ENCODE measurements around the gene APBB1IP. TPM values are rescaled to one million over a fixed set of nuclear protein-coding genes. Genes with fewer than 3 reads are reported as not detected.
"Not testable (repeated sequence)": the region's sequence is repeated elsewhere in the genome, so short reads cannot be mapped to it uniquely, and the experiment has no call there.

APBB1IP gene
- total RNA-seq, 4 donors from 2014 or later, result 0.34 to 3.0 (median 2.3) TPM

DNA sequence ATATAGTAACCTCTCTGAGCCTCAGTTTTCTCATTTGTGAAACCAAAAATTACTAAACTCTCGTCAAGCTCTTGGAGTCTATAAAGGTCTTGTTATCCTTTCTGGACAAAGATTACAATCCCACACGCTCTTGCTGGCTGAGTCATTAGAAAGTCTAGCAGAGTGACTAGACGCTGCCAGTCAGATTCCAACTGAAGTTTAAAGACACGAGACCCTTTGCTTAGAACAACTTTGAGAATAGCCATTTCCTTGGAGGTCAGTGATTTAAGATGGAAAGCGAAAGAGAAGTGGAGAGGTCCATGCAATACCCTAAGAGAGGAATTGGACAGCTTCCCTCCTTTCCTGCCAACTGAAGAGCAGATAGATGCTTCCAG lies 119.5 kb downstream of the APBB1IP start:
- DNase-seq (ENCODE audit: low spot score in 2 of 2), result no peak
- no peak for TF ChIP-seq CTCF (IDR thresholded peaks at IDR 0.05)
- no peak for TF ChIP-seq POLR2A (IDR thresholded peaks at IDR 0.05)
- intact Hi-C loops (cut with DNase I; ENCODE audit: low total_unique reads), result loop anchor here (10.0 kb wide), 2 partner anchors 213 to 683 kb away; no protein-coding TSS in a partner anchor
- WGBS, 2 donors, result 48 to 54% methylated on average over 5 of the region's 5 CpGs
- no peak overlapping the region for H3K4me3 ChIP-seq (ENCODE audit: low read depth, poor library complexity, severe bottlenecking)

DNA sequence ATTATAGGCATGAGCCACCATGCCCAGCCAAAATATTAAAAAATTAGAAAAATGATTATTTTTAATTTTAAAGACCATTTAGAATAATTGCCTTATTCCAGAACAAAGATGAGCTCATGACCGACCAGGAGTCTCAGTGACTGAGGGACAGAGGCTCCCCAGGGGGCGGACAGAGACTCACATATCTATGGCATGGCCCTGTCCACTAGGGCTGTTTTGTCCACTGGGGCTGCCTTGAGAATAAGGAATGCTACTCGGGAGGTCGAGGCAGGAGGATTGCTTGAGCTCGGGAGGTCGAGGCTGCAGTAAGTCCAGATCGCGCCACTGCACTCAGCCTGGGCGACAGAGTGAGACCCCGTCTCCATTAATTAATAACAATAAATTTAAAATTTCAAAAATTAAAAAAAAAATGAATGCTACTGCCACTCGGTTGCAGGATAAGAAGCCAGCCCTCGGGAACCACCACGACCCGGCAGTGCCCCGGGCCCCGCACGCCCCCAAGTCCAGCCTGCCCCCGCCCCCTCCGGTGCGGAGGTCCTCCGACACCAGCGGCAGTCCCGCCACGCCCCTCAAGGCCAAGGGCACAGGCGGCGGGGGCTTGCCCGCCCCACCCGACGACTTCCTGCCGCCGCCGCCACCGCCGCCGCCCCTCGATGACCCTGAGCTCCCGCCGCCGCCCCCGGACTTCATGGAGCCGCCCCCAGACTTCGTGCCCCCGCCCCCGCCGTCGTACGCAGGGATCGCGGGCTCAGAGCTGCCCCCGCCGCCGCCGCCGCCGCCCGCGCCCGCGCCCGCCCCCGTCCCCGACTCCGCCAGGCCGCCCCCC lies 128.6 kb downstream of the APBB1IP start:
- DNase-seq (ENCODE audit: low spot score in 2 of 2), result no peak
- intact Hi-C loops (cut with DNase I; ENCODE audit: low total_unique reads), result no loop called here

DNA sequence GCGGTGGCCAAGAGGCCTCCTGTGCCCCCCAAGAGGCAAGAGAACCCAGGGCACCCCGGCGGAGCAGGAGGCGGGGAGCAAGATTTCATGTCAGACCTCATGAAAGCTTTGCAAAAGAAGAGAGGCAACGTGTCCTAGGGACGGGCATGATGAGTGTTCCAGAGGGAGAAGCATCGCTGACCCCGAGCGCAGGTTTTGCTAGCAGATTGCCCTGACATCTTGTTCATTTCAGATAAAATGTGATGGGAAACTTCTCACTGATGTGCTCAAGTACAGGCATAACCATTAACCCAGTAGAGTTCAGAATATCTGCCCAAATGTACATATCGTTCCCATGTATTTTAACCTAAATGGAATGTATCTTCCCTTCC lies 129.2 kb downstream of the APBB1IP start:
- no peak for TF ChIP-seq CTCF (IDR thresholded peaks at IDR 0.05)
- intact Hi-C loops (cut with DNase I; ENCODE audit: low total_unique reads), result no loop called here
- no peak overlapping the region for H3K4me3 ChIP-seq (ENCODE audit: low read depth, poor library complexity, severe bottlenecking)
- no peak for DNase-seq (ENCODE audit: low spot score in 2 of 2)
- WGBS, 2 donors, result 23 to 36% methylated on average over 7 to 9 of the region's 10 CpGs

More for the DNA sequence above, 128.6 kb downstream of the APBB1IP start:
- TF ChIP-seq CTCF (IDR thresholded peaks at IDR 0.05) (no peak), POLR2A (IDR thresholded peaks at IDR 0.05) (no peak)
- H3K4me3 ChIP-seq (ENCODE audit: low read depth, poor library complexity, severe bottlenecking), result no peak overlapping the region
- WGBS, 2 donors, result 26 to 37% methylated on average over 33 to 34 of the region's 64 CpGs

GRCh38 chr10:26571655-26572054 lies 133.5 kb downstream of the APBB1IP start:
- 44 to 72% methylated on average over 1 of the region's 1 CpG for WGBS, 2 donors
- TF ChIP-seq CTCF (IDR thresholded peaks at IDR 0.05), result no peak
- TF ChIP-seq POLR2A (IDR thresholded peaks at IDR 0.05), result no peak
- intact Hi-C loops (cut with DNase I; ENCODE audit: low total_unique reads), result no loop called here
- H3K4me3 ChIP-seq (ENCODE audit: low read depth, poor library complexity, severe bottlenecking), result no peak overlapping the region
- DNase-seq (ENCODE audit: low spot score in 2 of 2), result no peak

DNA sequence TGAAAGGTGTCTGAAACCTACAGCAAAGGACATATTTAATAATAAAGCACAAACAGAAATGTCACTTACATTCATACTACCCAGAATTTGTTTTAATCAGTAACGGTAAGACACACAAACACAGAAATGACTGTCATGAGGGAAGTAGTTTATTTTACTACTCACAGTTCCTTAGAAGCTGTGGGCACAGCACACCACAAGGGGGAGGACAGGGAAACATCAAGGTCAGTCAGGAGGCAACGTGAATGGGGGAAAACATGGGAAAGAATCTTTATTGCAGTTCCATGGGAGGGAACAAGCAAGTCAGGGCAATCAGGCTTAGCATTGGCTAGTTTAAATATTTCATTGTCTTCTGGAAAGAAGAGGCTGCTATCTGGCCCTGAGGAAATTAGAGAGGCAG lies 135.5 kb downstream of the APBB1IP start:
- no peak overlapping the region for H3K4me3 ChIP-seq (ENCODE audit: low read depth, poor library complexity, severe bottlenecking)
- DNase-seq (ENCODE audit: low spot score in 2 of 2), result no peak
- TF ChIP-seq POLR2A (IDR thresholded peaks at IDR 0.05), result no peak
- TF ChIP-seq CTCF (IDR thresholded peaks at IDR 0.05), result no peak
- intact Hi-C loops (cut with DNase I; ENCODE audit: low total_unique reads), result no loop called here
- WGBS, 2 donors, result 43% methylated on average over 2 of the region's 2 CpGs

DNA sequence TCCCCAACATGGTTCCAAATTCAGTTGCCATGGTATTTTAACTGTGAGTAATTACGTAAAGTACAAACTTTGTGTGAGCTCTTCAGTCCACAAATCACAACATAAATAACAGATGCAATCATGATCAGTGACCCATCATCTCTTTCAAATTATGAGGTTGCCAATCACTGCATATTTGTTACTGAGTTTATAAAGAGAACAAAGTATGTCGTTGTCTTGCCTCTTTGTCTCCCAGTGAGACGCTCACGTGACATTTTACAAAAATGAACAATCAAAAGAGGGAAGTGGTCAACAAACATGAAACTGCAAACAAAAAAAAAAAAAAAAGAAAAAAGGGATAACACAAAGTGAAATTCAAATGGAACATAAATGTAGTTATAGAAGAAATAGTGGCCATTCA lies 136.6 kb downstream of the APBB1IP start:
- H3K4me3 ChIP-seq (ENCODE audit: low read depth, poor library complexity, severe bottlenecking), result no peak overlapping the region
- TF ChIP-seq CTCF (IDR thresholded peaks at IDR 0.05) (no peak), POLR2A (IDR thresholded peaks at IDR 0.05) (no peak)
- DNase-seq (ENCODE audit: low spot score in 2 of 2), result no peak
- WGBS, 2 donors, result 75 to 83% methylated on average over 4 of the region's 4 CpGs
- intact Hi-C loops (cut with DNase I; ENCODE audit: low total_unique reads), result no loop called here

DNA sequence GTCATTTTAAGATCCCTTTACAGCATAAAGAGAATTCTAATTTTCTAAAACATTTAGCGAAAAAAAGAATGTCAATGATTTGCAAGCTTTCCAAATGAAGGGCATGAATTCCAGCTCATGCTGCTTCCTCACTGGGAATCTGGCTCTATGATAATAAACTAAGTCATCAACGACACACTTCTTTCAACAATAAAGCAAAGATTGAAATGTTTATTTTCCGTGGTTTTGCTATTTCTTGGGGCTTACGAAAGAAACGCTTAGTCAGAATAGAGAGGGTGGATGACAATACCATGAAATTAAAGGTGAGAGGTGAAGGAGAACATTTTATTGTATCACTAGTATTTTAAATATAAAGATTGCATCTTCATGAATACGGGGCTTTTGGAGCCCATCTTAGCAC lies 140.2 kb downstream of the APBB1IP start:
- intact Hi-C loops (cut with DNase I; ENCODE audit: low total_unique reads); DNase-seq (ENCODE audit: low spot score in 2 of 2); H3K4me3 ChIP-seq (ENCODE audit: low read depth, poor library complexity, severe bottlenecking): not testable (repeated sequence)
- WGBS, 2 donors, result 85 to 90% methylated on average over 6 of the region's 6 CpGs

Data from lower leg skin (tissue), 4 donors.